K562 (cell line): ENCODE results near the gene TEX264. TPM values are rescaled to one million over a fixed set of nuclear protein-coding genes. Genes with fewer than 3 reads are reported as not detected.

Experiments used
- ATAC-seq: fragments of 200-7000 bp; cut with Tn5 transposase; 3 replicates; pipeline ENCODE4 v1.9.1; 2020; ENCODE audit warnings: moderate library complexity
- BruUV-seq: library from RNA; stranded (reverse); fragments of 400-500 nt; replicated peaks from 2 replicates; lab custom pipeline; 2021; lab: Mats Ljungman, UMichigan
- CTCF ChIA-PET: fragments of 300-600 bp; formaldehyde crosslinking; extraction: SDS; loops from one replicate; lab custom pipeline; 2021; ENCODE audit warnings: low intra/inter-chr PET ratio; lab: Yijun Ruan, JAX
- POLR2A ChIA-PET: fragments of 300-600, 350-650 bp; sonication (Branson Sonifier 250); formaldehyde crosslinking; extraction: SDS; loops from one replicate; lab custom pipeline; 2021; ENCODE audit warnings: antibody characterized with exemption, inconsistent platforms; lab: Yijun Ruan, JAX
- DNase-seq, 4 experiments: peaks; one replicate each; pipeline versions ENCODE4 v3.0.0 to v3.0.0-alpha.2; 2011 to 2018; ENCODE audit warnings: low spot score in 3 of 4, mixed read lengths in 3 of 4; ENCODE audit errors: extremely low read depth in 1 of 4
- FAIRE-seq: peaks from 2 replicates; lab custom pipeline; 2011; peaks lifted over from hg19 to GRCh38; lab: Jason Lieb, UNC
- H2AFZ ChIP-seq: 2 replicates; pipeline ENCODE4 v1.6.0; 2011; ENCODE audit warnings: low read depth, low read length, control low read depth, inconsistent platforms
- H3K27ac ChIP-seq: fragments of 200-600 bp; 3 replicates; pipeline ENCODE4 v1.8.0; 2011; ENCODE audit warnings: low read depth, mild to moderate bottlenecking, control low read depth, inconsistent platforms, low read length, moderate library complexity, mixed read lengths; ENCODE audit errors: extremely low read depth
- H3K27me3 ChIP-seq, 2 experiments: fragments of 300-600 bp in 1 of 2; 2 replicates in 1 of 2; 3 replicates in 1 of 2; pipeline versions ENCODE4 v1.6.0 to v1.8.0; 2011; ENCODE audit warnings: inconsistent platforms in 2 of 2, low read length in 2 of 2, mild to moderate bottlenecking in 1 of 2, mixed read lengths in 1 of 2, moderate library complexity in 1 of 2; ENCODE audit not compliant: control insufficient read depth in 2 of 2, insufficient read depth in 2 of 2
- H3K36me3 ChIP-seq: fragments of 300-600 bp; 3 replicates; pipeline ENCODE4 v1.8.0; 2011; ENCODE audit warnings: mild to moderate bottlenecking, low read length, inconsistent platforms; ENCODE audit not compliant: control insufficient read depth, insufficient read depth
- H3K4me1 ChIP-seq, 2 experiments: fragments of 200-600 bp in 1 of 2; replicated peaks in 1 of 2; 2 replicates in 1 of 2; 3 replicates in 1 of 2; pipeline versions ENCODE4 v1.5.1 to v1.8.0; 2011; ENCODE audit warnings: inconsistent platforms in 2 of 2, low read length in 2 of 2, mild to moderate bottlenecking in 1 of 2, mixed read lengths in 1 of 2, moderate library complexity in 1 of 2; ENCODE audit not compliant: control insufficient read depth in 2 of 2, insufficient read depth in 2 of 2
- H3K4me2 ChIP-seq: 2 replicates; pipeline ENCODE4 v1.6.1; 2011; ENCODE audit warnings: low read length, control low read depth, inconsistent platforms, mixed read lengths; ENCODE audit not compliant: insufficient read depth
- H3K4me3 ChIP-seq: fragments of 200-600 bp; sonication (generic), shearing (Covaris generic); 2 replicates; pipeline ENCODE4 v1.5.1; 2016; ENCODE audit warnings: control low read depth, inconsistent platforms
- H3K79me2 ChIP-seq: fragments of 200-600 bp; 3 replicates; pipeline ENCODE4 v1.8.0; 2011; ENCODE audit warnings: low read length, inconsistent platforms; ENCODE audit not compliant: control insufficient read depth, insufficient read depth
- H3K9ac ChIP-seq, 2 experiments: 2 replicates each; pipeline versions ENCODE4 v1.6.0 to v1.6.1; 2011; ENCODE audit warnings: low read depth in 2 of 2, low read length in 2 of 2, control low read depth in 1 of 2, inconsistent platforms in 1 of 2, mild to moderate bottlenecking in 1 of 2, mixed read lengths in 1 of 2; ENCODE audit not compliant: insufficient read depth in 1 of 2
- H3K9me1 ChIP-seq: one replicate; pipeline ENCODE4 v1.6.0; 2011; ENCODE audit warnings: inconsistent platforms, mild to moderate bottlenecking, low read length, moderate library complexity; ENCODE audit not compliant: control insufficient read depth, insufficient read depth
- H3K9me3 ChIP-seq: replicated peaks from 2 replicates; pipeline ENCODE4 v1.5.1; 2011; ENCODE audit warnings: low read depth, low read length, inconsistent platforms; ENCODE audit not compliant: control insufficient read depth, insufficient read depth
- H4K20me1 ChIP-seq: replicated peaks from 2 replicates; pipeline ENCODE4 v1.6.1; 2011; ENCODE audit warnings: low read length, inconsistent platforms, mixed read lengths; ENCODE audit not compliant: control insufficient read depth, insufficient read depth
- ARID2 ChIP-seq: fragments of 450-650 bp; IDR thresholded peaks from 2 replicates; pipeline ENCODE4 v1.6.1; 2017; ENCODE audit warnings: antibody characterized with exemption, mild to moderate bottlenecking
- HDAC8 ChIP-seq: fragments of 450-650 bp; IDR thresholded peaks from 2 replicates; pipeline ENCODE4 v1.6.1; 2016; ENCODE audit warnings: mild to moderate bottlenecking, missing genetic modification characterization, moderate library complexity, missing compliant biosample characterization
- KDM4B ChIP-seq, 2 experiments: fragments of 450-650 bp in 1 of 2; sonication (generic) in 1 of 2; IDR thresholded peaks; 2 replicates each; pipeline ENCODE4 v1.6.1; 2016 to 2017; ENCODE audit warnings: borderline replicate concordance in 2 of 2, antibody characterized with exemption in 1 of 2, low read depth in 1 of 2, mild to moderate bottlenecking in 1 of 2
- NEUROD1 ChIP-seq: fragments of 150-350 bp; IDR thresholded peaks from 2 replicates; pipeline ENCODE4 v1.6.1; 2014; ENCODE audit warnings: borderline replicate concordance, low read length, low read depth; ENCODE audit not compliant: partially characterized antibody
- ZNF699 ChIP-seq: fragments of 250-450 bp; sonication (Bioruptor Pico); IDR thresholded peaks from 2 replicates; pipeline ENCODE4 v1.8.0; 2021; ENCODE audit warnings: mild to moderate bottlenecking, moderate library complexity; ENCODE audit not compliant: insufficient replicate concordance
- WGBS: fragments of 100-300 bp; shearing (Covaris generic); methylation state at CpG from one replicate; pipeline ENCODE4 v1.1.6; 2016; ENCODE audit warnings: low coverage, mixed read lengths; ENCODE audit not compliant: insufficient coverage; ENCODE audit errors: missing lambda C conversion rate; 5-methylcytosine and 5-hydroxymethylcytosine counted together
- in situ Hi-C: fragments of 300-500 bp; cut with MboI; formaldehyde crosslinking; loops from 4 replicates; pipeline ENCODE4 v1.15.0; 2018; ENCODE audit warnings: inconsistent platforms, mixed read lengths
- intact Hi-C: fragments of 100-400 bp; cut with micrococcal nuclease; formaldehyde crosslinking; loops from 2 replicates; pipeline ENCODE4 v1.14.2; 2022
- polyA plus RNA-seq, 8 experiments: library from polyadenylated mRNA; depleted of rRNA in 4 of 8; stranded (reverse) in 5 of 8; unstranded in 3 of 8; fragments of >200 nt; fragmentation: Nextera tagmentation in 2 of 8; fragmentation: Illumina TruSeq in 1 of 8; extraction: Ambion mirVana in 2 of 8; extraction: Trizol in 1 of 8; gene quantifications; 2 replicates each; pipeline versions ENCODE4 v1.2.1 to v1.2.3, GENCODE V29; 2011 to 2014; ENCODE audit warnings: inconsistent platforms in 1 of 8, missing spikeins in 1 of 8
- total RNA-seq, 7 experiments: library from RNA; depleted of rRNA in 6 of 7; stranded (reverse); fragments of >200 nt in 6 of 7; fragmentation: Illumina TruSeq in 2 of 7; extraction: Trizol in 2 of 7; gene quantifications; 2 replicates each; pipeline versions ENCODE4 v1.2.1 to v1.2.3, GENCODE V29; 2011 to 2021; ENCODE audit warnings: low replicate concordance in 1 of 7

Gene TEX264
- total and polyA plus RNA-seq, 9 of the 15 experiments (the other 6 are each of a cell fraction or from before 2014, with no cell fraction given) = 4.1 to 47.0 (median 31.0) TPM

DNA sequence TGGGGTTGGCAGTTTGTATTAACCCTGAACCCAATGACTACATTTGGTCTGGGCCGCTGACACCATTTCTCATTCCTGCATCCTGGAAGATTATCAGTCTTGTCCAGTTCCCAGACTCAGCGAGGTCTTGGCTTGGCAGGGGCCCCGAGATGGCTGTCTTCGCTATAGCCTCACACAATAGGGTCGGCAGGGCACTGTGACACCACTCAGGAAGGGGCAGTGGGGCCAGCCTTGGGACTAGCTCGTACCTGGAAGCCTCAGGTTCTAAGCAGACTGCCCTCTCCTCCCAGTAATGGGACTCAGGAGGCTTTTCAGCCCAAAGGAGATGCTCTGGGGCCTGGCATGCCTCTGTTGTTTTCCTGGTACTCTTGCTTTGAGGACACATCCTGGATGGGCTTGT, 9.1 kb downstream of the TEX264 start (continued):
- TF ChIP-seq HDAC8 (tag) (no peak), NEUROD1 (no peak), ARID2 (no peak)

DNA sequence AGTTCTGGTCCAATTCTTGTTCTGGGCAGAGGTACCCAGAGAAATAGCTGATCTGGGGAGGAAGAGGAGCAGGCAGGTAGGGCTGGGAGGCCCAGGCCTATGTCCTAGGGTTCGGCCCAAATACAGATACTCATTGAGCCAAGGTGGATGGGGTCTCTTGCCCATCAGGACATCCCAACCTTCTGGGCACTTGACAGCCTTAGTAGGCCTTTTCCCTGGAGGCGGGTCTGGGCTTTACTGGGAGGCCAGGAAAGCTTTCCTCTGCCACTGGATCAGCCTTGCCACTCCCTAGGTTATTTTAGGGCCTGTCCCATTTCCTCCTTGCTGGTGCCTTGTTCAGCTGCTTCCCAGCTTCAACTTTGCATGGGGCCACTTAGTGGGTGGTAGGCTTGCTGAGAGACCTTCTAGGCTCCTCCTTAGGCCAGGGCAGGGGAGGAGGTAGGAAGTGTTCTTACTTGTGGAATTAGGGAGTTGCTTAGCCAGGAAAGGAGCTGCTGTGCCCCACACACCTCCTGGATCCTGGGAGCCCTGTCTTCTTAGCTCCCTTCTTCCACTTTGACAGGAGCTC, 9.7 kb downstream of the TEX264 start:
- no peaks in the 10 kb centered on the region for H3K27me3 ChIP-seq
- peaks cover 14 to 20% of the 10 kb centered on the region in 2 experiments for H3K4me1 ChIP-seq
- H3K79me2 ChIP-seq = no peaks in the 10 kb centered on the region; the same call in none of the 3 replicates
- no peak for FAIRE-seq
- H3K9me3 ChIP-seq = no peaks in the 10 kb centered on the region
- in situ Hi-C loops (loop anchor here (5.0 to 25.0 kb wide), 2 partner anchors 178 to 1043 kb away; partner anchors contain the start of gene DCAF1), intact Hi-C loops (loop anchor here (5.0 kb wide), 2 partner anchors 38 to 293 kb away; partner anchors contain the start of gene MANF)
- no peak overlapping the region for H3K4me3 ChIP-seq
- no peak for ATAC-seq
- H3K9me1 ChIP-seq = peaks cover 3% of the 10 kb centered on the region
- H4K20me1 ChIP-seq = peaks cover 10% of the 10 kb centered on the region; the same call in 1 of the 2 replicates
- TF ChIP-seq KDM4B (IDR thresholded peaks at IDR 0.05; ENCODE audit: borderline replicate concordance in 2 of 2, low read depth in 1 of 2) = no peak
- no peak for TF ChIP-seq ZNF699 (CRISPR knock-in tag)
- ChIA-PET POLR2A (interaction anchor here (1.3 to 2.2 kb wide), 3 partner anchors 8 to 12 kb away, joined by 4 to 19 read pairs (median 5); no protein-coding TSS in a partner anchor), CTCF (interaction anchor here (2.4 kb wide), 1 partner anchor 179 kb away, joined by 13 read pairs; no protein-coding TSS in a partner anchor)
- no peak overlapping the region for H3K4me2 ChIP-seq
- H2AFZ ChIP-seq = no peak overlapping the region
- H3K9ac ChIP-seq = no peak overlapping the region; a peak in 1 of 4 replicates
- H3K27ac ChIP-seq = no peak overlapping the region
- BruUV-seq = no TSS peak
- peaks cover 32% of the 10 kb centered on the region; the same call in 2 of the 3 replicates for H3K36me3 ChIP-seq
- WGBS = 100% methylated on average over 1 of the region's 2 CpGs
- DNase-seq = no peak
